ENCODE data around the gene SESN1. TPM values are rescaled to one million over a fixed set of nuclear protein-coding genes. Genes with fewer than 3 reads are reported as not detected.
"Not testable (repeated sequence)": the region's sequence is repeated elsewhere in the genome, so short reads cannot be mapped to it uniquely, and the experiment has no call there.

The SESN1 gene
- total RNA-seq, 1 donor from 2014 or later = 28.9 TPM

- Mint-ChIP-seq H3K9me3 (peaks cover 12% of the 10 kb centered on the region), H3K4me1 (no peaks in the 10 kb centered on the region), H3K27me3 (ENCODE audit: low read depth) (no peaks in the 10 kb centered on the region), H3K27ac (no peak overlapping the region), H3K36me3 (peaks cover 55% of the 10 kb centered on the region), H3K4me3 (no peak overlapping the region)
- no peak for DNase-seq (ENCODE audit: low spot score in 2 of 2, unreplicated experiment in 2 of 2)
- no peak for TF ChIP-seq CTCF (IDR thresholded peaks at IDR 0.05; ENCODE audit: unreplicated experiment)
These were observed 106.3 kb downstream of the SESN1 start for GRCh38 chr6:108988296-108988695.

GRCh38 chr6:108987156-108987555 lies 107.5 kb downstream of the SESN1 start:
- DNase-seq (ENCODE audit: low spot score in 2 of 2, unreplicated experiment in 2 of 2) = no peak
- Mint-ChIP-seq H3K4me1 (no peaks in the 10 kb centered on the region), H3K9me3 (peaks cover 16% of the 10 kb centered on the region), H3K27ac (no peak overlapping the region), H3K27me3 (ENCODE audit: low read depth) (no peaks in the 10 kb centered on the region), H3K36me3 (peaks cover 52% of the 10 kb centered on the region), H3K4me3 (no peak overlapping the region)
- TF ChIP-seq CTCF (IDR thresholded peaks at IDR 0.05; ENCODE audit: unreplicated experiment) = no peak

GRCh38 chr6:108985301-108985700 lies 109.3 kb downstream of the SESN1 start:
- no peak for TF ChIP-seq CTCF (IDR thresholded peaks at IDR 0.05; ENCODE audit: unreplicated experiment)
- H3K27ac Mint-ChIP-seq = no peak overlapping the region
- H3K4me3 Mint-ChIP-seq = no peak overlapping the region
- no peaks in the 10 kb centered on the region for H3K27me3 Mint-ChIP-seq (ENCODE audit: low read depth)
- peaks cover 43% of the 10 kb centered on the region for H3K36me3 Mint-ChIP-seq
- peaks cover 24% of the 10 kb centered on the region for H3K9me3 Mint-ChIP-seq
- DNase-seq (ENCODE audit: low spot score in 2 of 2, unreplicated experiment in 2 of 2) = no peak
- H3K4me1 Mint-ChIP-seq = no peaks in the 10 kb centered on the region

- TF ChIP-seq CTCF (IDR thresholded peaks at IDR 0.05; ENCODE audit: unreplicated experiment) = no peak
- Mint-ChIP-seq H3K4me1 (no peaks in the 10 kb centered on the region), H3K36me3 (peaks cover 38% of the 10 kb centered on the region), H3K4me3 (no peak overlapping the region), H3K27me3 (ENCODE audit: low read depth) (no peaks in the 10 kb centered on the region), H3K27ac (no peak overlapping the region), H3K9me3 (peaks cover 41% of the 10 kb centered on the region)
- DNase-seq (ENCODE audit: low spot score in 2 of 2, unreplicated experiment in 2 of 2) = no peak
These were observed 111.5 kb downstream of the SESN1 start for GRCh38 chr6:108983151-108983550.

- H3K36me3 Mint-ChIP-seq = peaks cover 44% of the 10 kb centered on the region
These were observed 112.2 kb downstream of the SESN1 start for GRCh38 chr6:108982154-108983113.

GRCh38 chr6:108978638-108979037 lies 116.0 kb downstream of the SESN1 start:
- DNase-seq (ENCODE audit: low spot score in 2 of 2, unreplicated experiment in 2 of 2); H3K27ac Mint-ChIP-seq; H3K4me3 Mint-ChIP-seq; H3K27me3 Mint-ChIP-seq (ENCODE audit: low read depth); H3K4me1 Mint-ChIP-seq: not testable (repeated sequence)
- Mint-ChIP-seq H3K36me3 (peaks cover 36% of the 10 kb centered on the region), H3K9me3 (peaks cover 61% of the 10 kb centered on the region)

More at GRCh38 chr6:108982154-108983113, 112.2 kb downstream of the SESN1 start:
- Mint-ChIP-seq H3K27ac (no peak overlapping the region), H3K4me3 (no peak overlapping the region), H3K27me3 (ENCODE audit: low read depth) (no peaks in the 10 kb centered on the region), H3K4me1 (no peaks in the 10 kb centered on the region), H3K9me3 (peaks cover 48% of the 10 kb centered on the region)
- TF ChIP-seq CTCF (IDR thresholded peaks at IDR 0.05; ENCODE audit: unreplicated experiment) = no peak
- no peak for DNase-seq (ENCODE audit: low spot score in 2 of 2, unreplicated experiment in 2 of 2)
